Measurements from ENCODE around the gene SBSN. TPM values are rescaled to one million over a fixed set of nuclear protein-coding genes. Genes with fewer than 3 reads are reported as not detected.

SBSN gene
- total RNA-seq, 1 experiment from 2014 or later, result 0.15 TPM

- no peaks in the 10 kb centered on the region for H3K23me2 ChIP-seq (ENCODE audit: insufficient read length, low read depth, low read length, poor library complexity, severe bottlenecking)
- no peak overlapping the region for H2BK5ac ChIP-seq (ENCODE audit: insufficient read length, low read length)
- peaks cover 29% of the 10 kb centered on the region for H3K27me3 Mint-ChIP-seq (ENCODE audit: low read depth)
- H3K4me3 Mint-ChIP-seq, result no peak overlapping the region; a peak in 3 of 5 replicates
- no peaks in the 10 kb centered on the region for H3K79me1 ChIP-seq (ENCODE audit: insufficient read depth, low read depth, low read length, poor library complexity, severe bottlenecking)
- no peaks in the 10 kb centered on the region for H3K4me1 ChIP-seq (ENCODE audit: insufficient read depth, low read length)
- H2AFZ ChIP-seq (ENCODE audit: low read length), result no peak overlapping the region
- TF ChIP-seq CTCF (conservative IDR thresholded peaks at IDR 0.05), result peak; percentile 95
- no peak overlapping the region for H3K56ac ChIP-seq (ENCODE audit: insufficient read length, low read depth, low read length)
- H3K18ac ChIP-seq (ENCODE audit: insufficient read length, low read depth, low read length), result no peak overlapping the region
- no peaks in the 10 kb centered on the region for H4K20me1 ChIP-seq (ENCODE audit: control insufficient read depth, insufficient read depth, insufficient read length)
- peaks cover 20 to 41% (median 36%) of the 10 kb centered on the region in 3 experiments; a peak in 6 of 7 replicates for H3K36me3 Mint-ChIP-seq (ENCODE audit: insufficient read depth in 1 of 3, low read depth in 3 of 3)
- DNase-seq, result peak; percentile 76
- no CpG with 5 or more reads among the region's 30 CpGs for WGBS (ENCODE audit: extremely low coverage, insufficient read length, low lambda C conversion rate)
- no peak overlapping the region for H4K8ac ChIP-seq (replicated peaks; ENCODE audit: insufficient read length, low read depth, low read length)
- no peak overlapping the region for H3K4me2 ChIP-seq (ENCODE audit: insufficient read depth, insufficient read length, low read length)
- no peaks in the 10 kb centered on the region for H3K9me3 Mint-ChIP-seq
- H3K23ac ChIP-seq (ENCODE audit: insufficient read length, low read depth, low read length), result no peak overlapping the region
- H2BK120ac ChIP-seq (ENCODE audit: low read depth, low read length, poor library complexity, severe bottlenecking), result no peak overlapping the region
- H3K79me2 ChIP-seq (ENCODE audit: insufficient read depth, low read length), result no peaks in the 10 kb centered on the region
- H3K4me1 Mint-ChIP-seq, result peaks cover 16 to 20% of the 10 kb centered on the region in 2 experiments
- no peaks in the 10 kb centered on the region for H3K9me3 ChIP-seq (ENCODE audit: control insufficient read depth, low read depth, low read length)
- no peaks in the 10 kb centered on the region for H3K27me3 ChIP-seq (ENCODE audit: insufficient read depth, low read length)
- no peak overlapping the region for H3T11ph ChIP-seq (ENCODE audit: low read length)
- no peak overlapping the region for H3K9ac ChIP-seq (ENCODE audit: extremely low read depth, insufficient read length, low read length)
- no peak overlapping the region for H2BK20ac ChIP-seq (ENCODE audit: low read depth, low read length, poor library complexity, severe bottlenecking)
- no peak overlapping the region for H3K4ac ChIP-seq (ENCODE audit: low read depth, low read length)
- H2BK15ac ChIP-seq (ENCODE audit: low read depth, low read length), result no peak overlapping the region
- peak overlapping the region in 1 of 3 experiments; percentile 66; a peak in 1 of 7 replicates for H3K27ac Mint-ChIP-seq
- no peak overlapping the region for H3K27ac ChIP-seq (ENCODE audit: insufficient read length, low read depth, low read length)
- no peak overlapping the region for H3K14ac ChIP-seq (ENCODE audit: insufficient read depth, low read length)
- H2BK12ac ChIP-seq (ENCODE audit: insufficient read length, low read depth, low read length), result no peak overlapping the region
- H2AK5ac ChIP-seq (ENCODE audit: insufficient read length, low read length), result no peak overlapping the region
- no peak overlapping the region for H4K5ac ChIP-seq (ENCODE audit: insufficient read length, low read depth, low read length)
- no peak overlapping the region for H4K91ac ChIP-seq (ENCODE audit: insufficient read length, low read depth, low read length)
Measured at GRCh38 chr19:35495107-35496064, 32.7 kb downstream of the SBSN start.
